Stimulated activated CD8-positive, alpha-beta memory T cell treated with anti-CD3 and anti-CD28 coated beads, Interleukin-7, amount 100 ng/mL, for 24 hours (primary cell): ENCODE data around the gene DLGAP1.
"Not testable (repeated sequence)": the region's sequence is repeated elsewhere in the genome, so short reads cannot be mapped to it uniquely, and the experiment has no call there.

Source experiments
- DNase-seq: peaks from one replicate; pipeline ENCODE4 v3.0.0-alpha.2; 2020; ENCODE audit warnings: low read depth

Gene DLGAP1

GRCh38 chr18:3603421-3604234 lies 851.5 kb downstream of the DLGAP1 start:
- DNase-seq, result no peak

- not testable (repeated sequence) for DNase-seq
Measured at GRCh38 chr18:3601106-3601755, 853.9 kb downstream of the DLGAP1 start.

- no peak for DNase-seq
Measured at GRCh38 chr18:3599861-3600260, 855.2 kb downstream of the DLGAP1 start.

GRCh38 chr18:3599195-3599594 lies 855.9 kb downstream of the DLGAP1 start:
- DNase-seq, result no peak

GRCh38 chr18:3598581-3598980 lies 856.5 kb downstream of the DLGAP1 start:
- DNase-seq, result no peak

GRCh38 chr18:3597409-3598357 lies 857.4 kb downstream of the DLGAP1 start:
- no peak for DNase-seq

GRCh38 chr18:3596637-3597384 lies 858.3 kb downstream of the DLGAP1 start:
- DNase-seq, result no peak

GRCh38 chr18:3596324-3596636 lies 858.8 kb downstream of the DLGAP1 start:
- DNase-seq, result no peak

- no peak for DNase-seq
Measured at GRCh38 chr18:3595369-3596273, 859.5 kb downstream of the DLGAP1 start.

GRCh38 chr18:3594760-3595368 lies 860.2 kb downstream of the DLGAP1 start:
- no peak for DNase-seq

- peak; percentile 70 for DNase-seq
Measured at GRCh38 chr18:3593904-3594759, 861.0 kb downstream of the DLGAP1 start.

GRCh38 chr18:3593381-3593903 lies 861.7 kb downstream of the DLGAP1 start:
- no peak for DNase-seq

- DNase-seq, result no peak
Measured at GRCh38 chr18:3592864-3593263, 862.2 kb downstream of the DLGAP1 start.

- no peak for DNase-seq
Measured at GRCh38 chr18:3590096-3590630, 864.9 kb downstream of the DLGAP1 start.

GRCh38 chr18:3585656-3586509 lies 869.2 kb downstream of the DLGAP1 start:
- no peak for DNase-seq

- DNase-seq, result no peak
Measured at GRCh38 chr18:3584897-3585460, 870.1 kb downstream of the DLGAP1 start.

- DNase-seq, result no peak
Measured at GRCh38 chr18:3584266-3584861, 870.7 kb downstream of the DLGAP1 start.
